SK-N-SH treated with all-trans-retinoic acid at 6 μM for 48 hours (cell line): Measurements from ENCODE around the gene PLA2G10.
A peak's percentile ranks its signal among the peaks of the same experiment; 100 is the strongest.
"Not testable (repeated sequence)": the region's sequence is repeated elsewhere in the genome, so short reads cannot be mapped to it uniquely, and the experiment has no call there.

Experiments
- ATAC-seq: fragments of 200-7000 bp; cut with Tn5 transposase; 3 replicates; pipeline ENCODE4 v1.9.1; 2020; ENCODE audit warnings: mild to moderate bottlenecking, moderate library complexity
- ARNTL ChIP-seq: fragments of 450-650 bp; formaldehyde crosslinking; IDR thresholded peaks from 2 replicates; pipeline ENCODE4 v1.5.0; 2020; ENCODE audit warnings: low read depth, mild to moderate bottlenecking, moderate library complexity, borderline replicate concordance
- CSRNP3 ChIP-seq: fragments of 250-450 bp; sonication (Bioruptor Pico); IDR thresholded peaks from 2 replicates; pipeline ENCODE4 v1.5.1; 2021; ENCODE audit warnings: mild to moderate bottlenecking, moderate library complexity
- ISL1 ChIP-seq: fragments of 250-450 bp; sonication (Bioruptor Pico); IDR thresholded peaks from 2 replicates; pipeline ENCODE4 v2.1.2; 2022; ENCODE audit warnings: mild to moderate bottlenecking, moderate library complexity
- POU6F1 ChIP-seq: fragments of 250-450 bp; sonication (Bioruptor Pico); IDR thresholded peaks from 2 replicates; pipeline ENCODE4 v1.8.0; 2021; ENCODE audit warnings: low read depth, mild to moderate bottlenecking, moderate library complexity, borderline replicate concordance
- TCF4 ChIP-seq: fragments of 250-450 bp; sonication (Bioruptor Pico); IDR thresholded peaks from 2 replicates; pipeline ENCODE4 v1.8.0; 2021; ENCODE audit warnings: mild to moderate bottlenecking, moderate library complexity, borderline replicate concordance
- TOX ChIP-seq: fragments of 250-450 bp; sonication (Bioruptor Pico); IDR thresholded peaks from 2 replicates; pipeline ENCODE4 v1.8.0; 2021; ENCODE audit warnings: mild to moderate bottlenecking, moderate library complexity, borderline replicate concordance
- ZFP30 ChIP-seq: fragments of 450-650 bp; formaldehyde crosslinking; IDR thresholded peaks from 2 replicates; pipeline ENCODE4 v1.5.0; 2022; ENCODE audit warnings: mild to moderate bottlenecking, moderate library complexity
- ZNF70 ChIP-seq: fragments of 450-650 bp; formaldehyde crosslinking; IDR thresholded peaks from 2 replicates; pipeline ENCODE4 v1.5.0; 2020; ENCODE audit warnings: mild to moderate bottlenecking, moderate library complexity
- ZNF8 ChIP-seq: fragments of 450-650 bp; formaldehyde crosslinking; IDR thresholded peaks from 2 replicates; pipeline ENCODE4 v1.5.0; 2020; ENCODE audit warnings: mild to moderate bottlenecking, moderate library complexity

The PLA2G10 gene

GRCh38 chr16:14694129-14694528 lies at the start of gene PLA2G10:
Gene PLA2G10, minus strand, starts transcription at chr16:14694308. Its CDS starts 79 bp downstream, at chr16:14694229.
- ATAC-seq: not testable (repeated sequence)

- ATAC-seq: peak; percentile 99
Measured at GRCh38 chr16:14742273-14743128, 48.4 kb upstream of the PLA2G10 start, which contains the start of gene NPIPA2. Gene NPIPA2, plus strand, starts transcription at chr16:14742533. Its CDS starts 5,533 bp downstream, at chr16:14748066.

- ATAC-seq: not testable (repeated sequence)
Measured at GRCh38 chr16:14741794-14742193, 47.7 kb upstream of the PLA2G10 start.

GRCh38 chr16:14740832-14741385 lies 46.8 kb upstream of the PLA2G10 start:
- peak; percentile 24 for ATAC-seq

GRCh38 chr16:14733233-14733632 lies 39.1 kb upstream of the PLA2G10 start:
- not testable (repeated sequence) for ATAC-seq

GRCh38 chr16:14703156-14704011 lies 9.3 kb upstream of the PLA2G10 start, which contains the start of gene NPIPA3:
Gene NPIPA3, plus strand, starts transcription at chr16:14703411. Its CDS starts 5,533 bp downstream, at chr16:14708944.
- peak; percentile 99 for ATAC-seq

GRCh38 chr16:14702672-14703071 lies 8.6 kb upstream of the PLA2G10 start:
- ATAC-seq: not testable (repeated sequence)

GRCh38 chr16:14701859-14702258 lies 7.8 kb upstream of the PLA2G10 start:
- peak; percentile 18; the same call in 2 of the 3 replicates for ATAC-seq

GRCh38 chr16:14685870-14686793 lies 8.0 kb downstream of the PLA2G10 start:
- ATAC-seq: not testable (repeated sequence)

GRCh38 chr16:14682121-14682520 lies 12.0 kb downstream of the PLA2G10 start:
- no peak for TF ChIP-seq POU6F1 (CRISPR knock-in tag)
- TF ChIP-seq ZNF8 (CRISPR knock-in tag): no peak
- ATAC-seq: no peak

- TF ChIP-seq ZFP30: no peak
- TF ChIP-seq TCF4: no peak
- no peak for TF ChIP-seq CSRNP3
- TF ChIP-seq ISL1 (CRISPR knock-in tag): no peak
- no peak for TF ChIP-seq ARNTL (CRISPR knock-in tag)
- no peak for TF ChIP-seq ZNF70 (CRISPR knock-in tag)
- no peak for TF ChIP-seq TOX (CRISPR knock-in tag)
- ATAC-seq: no peak
Measured at GRCh38 chr16:14681115-14681514, 13.0 kb downstream of the PLA2G10 start.

GRCh38 chr16:14680396-14680795 lies 13.7 kb downstream of the PLA2G10 start:
- not testable (repeated sequence) for ATAC-seq
